GM10266 (cell line): ENCODE measurements around the gene MOB3A.
"Not testable (repeated sequence)": the region's sequence is repeated elsewhere in the genome, so short reads cannot be mapped to it uniquely, and the experiment has no call there.

Experiments used
- DNase-seq: peaks from one replicate; pipeline ENCODE4 v3.0.0; 2012; ENCODE audit errors: extremely low spot score
- CTCF ChIP-seq: IDR thresholded peaks from 2 replicates; pipeline ENCODE4 v1.5.1; 2012; ENCODE audit warnings: mild to moderate bottlenecking, low read depth; ENCODE audit not compliant: control insufficient read depth, insufficient read depth; ENCODE audit errors: missing control alignments

Gene MOB3A

GRCh38 chr19:2036424-2036823 lies 59.7 kb downstream of the MOB3A start:
- no peak for TF ChIP-seq CTCF
- no peak for DNase-seq

- no peak for TF ChIP-seq CTCF
- DNase-seq: no peak
Measured at GRCh38 chr19:2035590-2035991, 60.5 kb downstream of the MOB3A start.

- no peak for TF ChIP-seq CTCF
- DNase-seq: peak; percentile 75
Measured at GRCh38 chr19:2034729-2035589, 61.2 kb downstream of the MOB3A start.

- not testable (repeated sequence) for DNase-seq
Measured at GRCh38 chr19:2034253-2034652, 61.9 kb downstream of the MOB3A start.

- DNase-seq: no peak
- TF ChIP-seq CTCF: no peak
Measured at GRCh38 chr19:2033825-2034159, 62.3 kb downstream of the MOB3A start.

GRCh38 chr19:2033115-2033824 lies 62.9 kb downstream of the MOB3A start:
- no peak for TF ChIP-seq CTCF
- no peak for DNase-seq

GRCh38 chr19:2032296-2032941 lies 63.7 kb downstream of the MOB3A start:
- TF ChIP-seq CTCF: no peak
- DNase-seq: no peak
